ENCODE results near the gene ICA1L. TPM values are rescaled to one million over a fixed set of nuclear protein-coding genes. Genes with fewer than 3 reads are reported as not detected.

Gene ICA1L
- total and polyA plus RNA-seq, 2 of the 8 experiments (the other 6 are each of a cell fraction or from before 2014, with no cell fraction given) = 1.1 to 3.4 TPM

DNA sequence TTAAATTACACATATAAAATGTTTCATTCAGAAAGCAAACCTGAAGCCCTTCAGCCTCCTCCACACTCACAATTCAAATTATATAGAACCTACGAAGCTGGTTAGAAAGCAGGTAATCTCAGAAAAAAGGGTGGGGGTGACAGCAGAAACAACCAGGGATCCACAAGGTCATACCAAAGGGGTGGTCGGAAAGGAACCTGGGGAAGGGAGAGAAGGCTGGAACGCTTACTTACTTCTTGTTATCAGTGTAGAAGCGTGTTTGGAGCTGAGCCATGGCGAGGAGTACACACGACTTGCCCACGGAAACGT lies 39.6 kb upstream of the ICA1L start:
- peak overlapping the region; percentile 98 for H2BK5ac ChIP-seq (ENCODE audit: low read depth, low read length)
- CTCF ChIA-PET (ENCODE audit: partially characterized antibody) = interaction anchor here (0.6 to 1.0 kb wide), 3 partner anchors 176 to 329 kb away, joined by 3 to 4 read pairs (median 3); no protein-coding TSS in a partner anchor
- no peaks in the 10 kb centered on the region; a peak in 1 of 7 replicates for H3K4me1 ChIP-seq (replicated peaks in 1 of 4; ENCODE audit: control insufficient read depth in 3 of 4, insufficient read depth in 4 of 4, low read length in 3 of 4)
- peaks cover 2% of the 10 kb centered on the region in 2 experiments for H4K20me1 ChIP-seq (replicated peaks in 1 of 2; ENCODE audit: control insufficient read depth in 1 of 2, insufficient read depth in 2 of 2, low read length in 2 of 2)
- H3K23me2 ChIP-seq (ENCODE audit: low read depth, low read length) = no peaks in the 10 kb centered on the region; the same call in 1 of the 2 replicates
- TF ChIP-seq SIX5 (IDR thresholded peaks at IDR 0.05; ENCODE audit: low read depth, low read length) (no peak), CHD1 (IDR thresholded peaks at IDR 0.05; ENCODE audit: low read depth, low read length) (0 out of 2 replicates have a peak, but pooled peaks have one; percentile 51), SAP30 (IDR thresholded peaks at IDR 0.05; ENCODE audit: insufficient read depth, insufficient replicate concordance, low read length) (peak; percentile 97)
- peaks cover 20 to 53% of the 10 kb centered on the region in 2 experiments for H3K79me2 ChIP-seq (ENCODE audit: control insufficient read depth in 1 of 2, insufficient read depth in 2 of 2, low read length in 2 of 2)
- WGBS, 2 experiments (ENCODE audit: extremely low coverage in 1 of 2, insufficient coverage in 1 of 2, insufficient read length in 1 of 2, insufficient replicate concordance in 2 of 2, low coverage in 1 of 2, low lambda C conversion rate in 2 of 2, missing lambda C conversion rate in 1 of 2) = 0% methylated on average over 8 of the region's 8 CpGs; no CpG with 5 or more reads in 1 of the 2 experiments
- peaks cover 0 to 15% (median 3%) of the 10 kb centered on the region in 4 experiments; a peak in 2 of 8 replicates for H3K36me3 ChIP-seq (ENCODE audit: control insufficient read depth in 2 of 4, insufficient read depth in 4 of 4, low read length in 3 of 4)
- H3K56ac ChIP-seq (replicated peaks; ENCODE audit: insufficient read length, low read depth, low read length) = peak overlapping the region; percentile 81
- POLR2A ChIA-PET (ENCODE audit: partially characterized antibody) = interaction anchor here (0.7 to 2.6 kb wide), 21 partner anchors 11 to 417 kb away, joined by 3 to 10 read pairs (median 4); partner anchors contain the start of genes ABI2, CYP20A1, ICA1L and NBEAL1
- H3K27me3 ChIP-seq (replicated peaks in 1 of 4; ENCODE audit: control insufficient read depth in 3 of 4, extremely low read depth in 1 of 4, insufficient read depth in 3 of 4, low read length in 3 of 4) = no peaks in the 10 kb centered on the region
- H2AK5ac ChIP-seq (ENCODE audit: low read depth, low read length) = peak overlapping the region; percentile 95; the same call in 1 of the 2 replicates
- H2BK15ac ChIP-seq (ENCODE audit: low read length) = peak overlapping the region; percentile 89; the same call in 1 of the 2 replicates
- H3K79me1 ChIP-seq (ENCODE audit: low read depth, low read length) = peaks cover 3% of the 10 kb centered on the region
- H2BK12ac ChIP-seq (ENCODE audit: low read depth, low read length) = peak overlapping the region; percentile 94; the same call in 1 of the 2 replicates
- no peak for DNase-seq (ENCODE audit: low read depth in 1 of 2, low spot score in 2 of 2)
- no peaks in the 10 kb centered on the region for H3K9me3 ChIP-seq (ENCODE audit: insufficient read depth in 2 of 2, low read depth in 1 of 2, low read length in 1 of 2)
- peak overlapping the region; percentile 99 for H2AFZ ChIP-seq (ENCODE audit: low read length)
- peak overlapping the region; percentile 58 to 79 for H3K4me2 ChIP-seq (ENCODE audit: insufficient read depth in 1 of 2, low read depth in 2 of 2, low read length in 2 of 2)
- H2BK20ac ChIP-seq (ENCODE audit: low read length) = peak overlapping the region; percentile 83; the same call in 1 of the 2 replicates
- H3K9ac ChIP-seq (replicated peaks in 1 of 4; ENCODE audit: extremely low read depth in 1 of 4, low read depth in 3 of 4, low read length in 3 of 4) = peak overlapping the region; percentile 90 to 100 (median 94)
- H2BK120ac ChIP-seq (replicated peaks; ENCODE audit: low read depth, low read length) = peak overlapping the region; percentile 75
- H3K18ac ChIP-seq (ENCODE audit: extremely low read depth, low read length) = peak overlapping the region; percentile 99
- peak overlapping the region; percentile 99 for H3K4ac ChIP-seq (replicated peaks; ENCODE audit: insufficient read length, low read depth, low read length)
- FAIRE-seq = no peak
- H4K5ac ChIP-seq (ENCODE audit: insufficient read length, low read depth, low read length) = peak overlapping the region; percentile 79
- H3K14ac ChIP-seq (ENCODE audit: insufficient read length) = no peak overlapping the region
- no peak overlapping the region for H3K23ac ChIP-seq (ENCODE audit: insufficient read length)
- H3K4me3 ChIP-seq (ENCODE audit: extremely low read depth in 1 of 4, insufficient read depth in 2 of 4, low read depth in 3 of 4, low read length in 4 of 4) = peak overlapping the region; percentile 96 to 99 (median 98)
- peak overlapping the region; percentile 75 for H4K91ac ChIP-seq (replicated peaks; ENCODE audit: insufficient read length, low read length)
- H3K27ac ChIP-seq (ENCODE audit: low read depth, low read length) = peak overlapping the region; percentile 74
- H4K8ac ChIP-seq (ENCODE audit: extremely low read depth, insufficient read depth, low read length) = peak overlapping the region; percentile 88; the same call in 1 of the 2 replicates
